SJSA1 (cell line): ENCODE measurements around the gene MST1. TPM values are rescaled to one million over a fixed set of nuclear protein-coding genes. Genes with fewer than 3 reads are reported as not detected.

Source experiments
- DNase-seq, 2 experiments: peaks; one replicate each; pipeline ENCODE4 v3.0.0-alpha.2; 2015 to 2020; ENCODE audit warnings: low spot score in 2 of 2, low read depth in 1 of 2
- H3K27ac ChIP-seq: fragments of 250-450 bp; sonication (Bioruptor Pico); 2 replicates; pipeline ENCODE4 v1.5.1; 2020; ENCODE audit warnings: mild to moderate bottlenecking, moderate library complexity
- H3K27me3 ChIP-seq: fragments of 250-450 bp; sonication (Bioruptor Pico); replicated peaks from 2 replicates; pipeline ENCODE4 v1.5.1; 2020; ENCODE audit warnings: mild to moderate bottlenecking, moderate library complexity
- H3K36me3 ChIP-seq: fragments of 250-450 bp; sonication (Bioruptor Pico); 2 replicates; pipeline ENCODE4 v1.5.1; 2020; ENCODE audit warnings: mild to moderate bottlenecking
- H3K4me1 ChIP-seq: fragments of 250-450 bp; sonication (Bioruptor Pico); replicated peaks from 2 replicates; pipeline ENCODE4 v1.6.1; 2021; ENCODE audit warnings: mild to moderate bottlenecking
- H3K4me3 ChIP-seq: fragments of 250-450 bp; sonication (Bioruptor Pico); 2 replicates; pipeline ENCODE4 v1.5.1; 2020; ENCODE audit warnings: mild to moderate bottlenecking
- H3K9me3 ChIP-seq: fragments of 250-450 bp; sonication (Bioruptor Pico); replicated peaks from 2 replicates; pipeline ENCODE4 v1.5.1; 2020; ENCODE audit warnings: mild to moderate bottlenecking
- total RNA-seq: library from RNA; depleted of rRNA; stranded (reverse); fragments of >200 nt; shearing (Covaris generic); gene quantifications from 2 replicates; pipeline ENCODE4 v1.2.3, GENCODE V29; 2014

Gene MST1
- total RNA-seq, 1 experiment from 2014 or later: 0.50 TPM

GRCh38 chr3:49714728-49715550, 25.7 kb upstream of the MST1 start:
- H3K4me1 ChIP-seq: peaks cover 14% of the 10 kb centered on the region
- peaks cover 23% of the 10 kb centered on the region for H3K36me3 ChIP-seq
- H3K9me3 ChIP-seq: no peaks in the 10 kb centered on the region; the same call in 1 of the 2 replicates
- H3K4me3 ChIP-seq: no peak overlapping the region
- H3K27me3 ChIP-seq: no peaks in the 10 kb centered on the region
- DNase-seq: no peak
- H3K27ac ChIP-seq: no peak overlapping the region

- peaks cover 15% of the 10 kb centered on the region for H3K36me3 ChIP-seq
- no peak overlapping the region for H3K27ac ChIP-seq
- no peak for DNase-seq
- no peak overlapping the region for H3K4me3 ChIP-seq
- no peaks in the 10 kb centered on the region for H3K27me3 ChIP-seq
- H3K4me1 ChIP-seq: peaks cover under 1% of the 10 kb centered on the region; the same call in 1 of the 2 replicates
- no peaks in the 10 kb centered on the region for H3K9me3 ChIP-seq
These were observed 24.2 kb upstream of the MST1 start for GRCh38 chr3:49713336-49714105.

GRCh38 chr3:49712631-49713317, 23.5 kb upstream of the MST1 start:
- Histone ChIP-seq H3K4me1 (no peaks in the 10 kb centered on the region), H3K27me3 (no peaks in the 10 kb centered on the region), H3K9me3 (no peaks in the 10 kb centered on the region), H3K4me3 (no peak overlapping the region), H3K36me3 (peaks cover 11% of the 10 kb centered on the region; the same call in 1 of the 2 replicates), H3K27ac (no peak overlapping the region)
- no peak for DNase-seq

- Histone ChIP-seq H3K36me3 (peaks cover 11% of the 10 kb centered on the region; the same call in 1 of the 2 replicates), H3K4me3 (no peak overlapping the region), H3K27me3 (no peaks in the 10 kb centered on the region), H3K27ac (no peak overlapping the region), H3K9me3 (no peaks in the 10 kb centered on the region), H3K4me1 (no peaks in the 10 kb centered on the region)
- no peak for DNase-seq
These were observed 22.9 kb upstream of the MST1 start for GRCh38 chr3:49712166-49712565.

- Histone ChIP-seq H3K4me3 (no peak overlapping the region), H3K36me3 (peaks cover 8% of the 10 kb centered on the region; the same call in 1 of the 2 replicates), H3K4me1 (no peaks in the 10 kb centered on the region), H3K9me3 (no peaks in the 10 kb centered on the region), H3K27me3 (no peaks in the 10 kb centered on the region), H3K27ac (no peak overlapping the region)
- no peak for DNase-seq
These were observed 22.2 kb upstream of the MST1 start for GRCh38 chr3:49711489-49711888.

- Histone ChIP-seq H3K27me3 (no peaks in the 10 kb centered on the region), H3K9me3 (no peaks in the 10 kb centered on the region), H3K36me3 (no peaks in the 10 kb centered on the region), H3K4me3 (no peak overlapping the region), H3K27ac (no peak overlapping the region), H3K4me1 (no peaks in the 10 kb centered on the region)
- DNase-seq: no peak
These were observed 20.6 kb upstream of the MST1 start for GRCh38 chr3:49709852-49710251.

GRCh38 chr3:49707113-49707480, 17.8 kb upstream of the MST1 start:
- Histone ChIP-seq H3K36me3 (peaks cover 11% of the 10 kb centered on the region), H3K4me3 (no peak overlapping the region), H3K27me3 (no peaks in the 10 kb centered on the region), H3K4me1 (no peaks in the 10 kb centered on the region), H3K9me3 (no peaks in the 10 kb centered on the region), H3K27ac (no peak overlapping the region)
- no peak for DNase-seq

GRCh38 chr3:49706456-49707112, 17.3 kb upstream of the MST1 start:
- no peaks in the 10 kb centered on the region for H3K4me1 ChIP-seq
- H3K9me3 ChIP-seq: no peaks in the 10 kb centered on the region
- no peak for DNase-seq
- no peak overlapping the region for H3K4me3 ChIP-seq
- peaks cover 11% of the 10 kb centered on the region for H3K36me3 ChIP-seq
- H3K27ac ChIP-seq: no peak overlapping the region
- H3K27me3 ChIP-seq: no peaks in the 10 kb centered on the region

GRCh38 chr3:49705390-49705960, 16.2 kb upstream of the MST1 start:
- Histone ChIP-seq H3K4me1 (no peaks in the 10 kb centered on the region), H3K9me3 (no peaks in the 10 kb centered on the region), H3K36me3 (peaks cover 11% of the 10 kb centered on the region), H3K27ac (no peak overlapping the region), H3K27me3 (no peaks in the 10 kb centered on the region), H3K4me3 (no peak overlapping the region)
- no peak for DNase-seq

- Histone ChIP-seq H3K4me1 (no peaks in the 10 kb centered on the region), H3K27me3 (no peaks in the 10 kb centered on the region), H3K9me3 (no peaks in the 10 kb centered on the region), H3K36me3 (peaks cover 11% of the 10 kb centered on the region), H3K4me3 (no peak overlapping the region), H3K27ac (no peak overlapping the region)
- DNase-seq: no peak
These were observed 15.4 kb upstream of the MST1 start for GRCh38 chr3:49704629-49705028.

- Histone ChIP-seq H3K36me3 (peaks cover 11% of the 10 kb centered on the region), H3K27me3 (no peaks in the 10 kb centered on the region), H3K9me3 (no peaks in the 10 kb centered on the region), H3K4me1 (no peaks in the 10 kb centered on the region), H3K27ac (no peak overlapping the region), H3K4me3 (no peak overlapping the region)
- DNase-seq: no peak
These were observed 14.7 kb upstream of the MST1 start for GRCh38 chr3:49703956-49704355.

GRCh38 chr3:49703443-49703927, 14.2 kb upstream of the MST1 start:
- Histone ChIP-seq H3K4me3 (no peak overlapping the region), H3K27me3 (no peaks in the 10 kb centered on the region), H3K9me3 (no peaks in the 10 kb centered on the region), H3K36me3 (peaks cover 11% of the 10 kb centered on the region), H3K4me1 (no peaks in the 10 kb centered on the region), H3K27ac (no peak overlapping the region)
- peak; percentile 28 to 62 for DNase-seq

GRCh38 chr3:49702672-49703071, 13.4 kb upstream of the MST1 start:
- Histone ChIP-seq H3K36me3 (peaks cover 11% of the 10 kb centered on the region), H3K27ac (no peak overlapping the region), H3K4me1 (no peaks in the 10 kb centered on the region), H3K27me3 (no peaks in the 10 kb centered on the region), H3K9me3 (no peaks in the 10 kb centered on the region), H3K4me3 (no peak overlapping the region)
- no peak for DNase-seq
